Panc1 (cell line): ENCODE data around the gene EIF4G3. TPM values are rescaled to one million over a fixed set of nuclear protein-coding genes. Genes with fewer than 3 reads are reported as not detected.

Experiments used
- ATAC-seq: fragments of 200-7000 bp; cut with Tn5 transposase; 2 replicates; pipeline ENCODE4 v1.9.1; 2020; ENCODE audit warnings: mild to moderate bottlenecking, moderate library complexity
- BruUV-seq: library from RNA; stranded (reverse); fragments of 400-500 nt; replicated peaks from 2 replicates; lab custom pipeline; 2021; lab: Mats Ljungman, UMichigan
- CTCF ChIA-PET: fragments of 300-600 bp; sonication (Branson Sonifier 250); formaldehyde crosslinking; loops from one replicate; lab custom pipeline; 2022; ENCODE audit warnings: antibody characterized with exemption; lab: Charles Lee
- POLR2A ChIA-PET: fragments of 300-600 bp; sonication (Branson Sonifier 250); formaldehyde crosslinking; loops from one replicate; lab custom pipeline; 2022; ENCODE audit warnings: antibody characterized with exemption; lab: Charles Lee
- DNase-seq: peaks from one replicate; pipeline ENCODE4 v3.0.0-alpha.2; 2010; ENCODE audit warnings: low read depth, low spot score
- H3K27ac ChIP-seq: 2 replicates; pipeline ENCODE4 v1.5.1; 2011; ENCODE audit warnings: mild to moderate bottlenecking, low read length, inconsistent platforms
- H3K27me3 ChIP-seq: fragments of 200-500 bp; sonication (Bioruptor generic); 2 replicates; pipeline ENCODE4 v1.6.0; 2014; ENCODE audit warnings: low read length, inconsistent platforms; ENCODE audit not compliant: control insufficient read depth, insufficient read depth
- H3K36me3 ChIP-seq: fragments of 200-500 bp; sonication (Bioruptor generic); 2 replicates; pipeline ENCODE4 v1.5.1; 2014; ENCODE audit warnings: inconsistent platforms, mild to moderate bottlenecking, low read length, moderate library complexity; ENCODE audit not compliant: control insufficient read depth, insufficient read depth
- H3K4me1 ChIP-seq: 2 replicates; pipeline ENCODE4 v1.5.1; 2011; ENCODE audit warnings: inconsistent platforms, mild to moderate bottlenecking, low read length, moderate library complexity; ENCODE audit not compliant: control insufficient read depth, insufficient read depth
- H3K4me3 ChIP-seq, 2 experiments: 2 replicates each; pipeline ENCODE4 v1.5.1; 2011 to 2012; ENCODE audit warnings: low read depth in 2 of 2, low read length in 2 of 2, mild to moderate bottlenecking in 2 of 2, inconsistent platforms in 1 of 2, moderate library complexity in 1 of 2
- H3K9me3 ChIP-seq: fragments of 200-500 bp; sonication (Bioruptor generic); 2 replicates; pipeline ENCODE4 v1.5.1; 2014; ENCODE audit warnings: low read depth, mild to moderate bottlenecking, inconsistent platforms, low read length, moderate library complexity; ENCODE audit not compliant: control insufficient read depth, insufficient read depth
- CTCF ChIP-seq: fragments of 450-650 bp; IDR thresholded peaks from 2 replicates; pipeline ENCODE4 v1.5.1; 2017; ENCODE audit warnings: mild to moderate bottlenecking
- POLR2AphosphoS5 ChIP-seq: IDR thresholded peaks from 2 replicates; pipeline ENCODE4 v1.6.1; 2012; ENCODE audit warnings: mild to moderate bottlenecking, low read depth, low read length, moderate library complexity
- REST ChIP-seq, 2 experiments: IDR thresholded peaks; 2 replicates each; pipeline ENCODE4 v1.6.1; 2011 to 2012; ENCODE audit warnings: low read depth in 2 of 2, control low read depth in 1 of 2, low read length in 1 of 2, mild to moderate bottlenecking in 1 of 2, moderate library complexity in 1 of 2; ENCODE audit not compliant: insufficient read depth in 1 of 2
- SIN3A ChIP-seq: IDR thresholded peaks from 2 replicates; pipeline ENCODE4 v1.6.1; 2012; ENCODE audit warnings: low read depth, mild to moderate bottlenecking, low read length, moderate library complexity, borderline replicate concordance; ENCODE audit not compliant: insufficient read depth
- TCF7L2 ChIP-seq: IDR thresholded peaks from 2 replicates; pipeline ENCODE4 v1.6.1; 2011; ENCODE audit warnings: mild to moderate bottlenecking, low read depth, low read length, inconsistent platforms
- in situ Hi-C: cut with HindIII; loops from 2 replicates; pipeline ENCODE4 v1.10.0; 2016; ENCODE audit warnings: low sequenced_read_pairs, low pct_unique_long_range_greater_than_20kb
- intact Hi-C: fragments of 100-400 bp; cut with micrococcal nuclease; formaldehyde crosslinking; loops from one replicate; pipeline ENCODE4 v1.10.0; 2022; ENCODE audit not compliant: unreplicated experiment
- total RNA-seq: library from RNA; stranded (reverse); gene quantifications from one replicate; pipeline ENCODE4 v1.2.1, GENCODE V29; 2021; ENCODE audit not compliant: unreplicated experiment

Gene EIF4G3
- total RNA-seq, 1 experiment from 2014 or later: 78.6 TPM

DNA sequence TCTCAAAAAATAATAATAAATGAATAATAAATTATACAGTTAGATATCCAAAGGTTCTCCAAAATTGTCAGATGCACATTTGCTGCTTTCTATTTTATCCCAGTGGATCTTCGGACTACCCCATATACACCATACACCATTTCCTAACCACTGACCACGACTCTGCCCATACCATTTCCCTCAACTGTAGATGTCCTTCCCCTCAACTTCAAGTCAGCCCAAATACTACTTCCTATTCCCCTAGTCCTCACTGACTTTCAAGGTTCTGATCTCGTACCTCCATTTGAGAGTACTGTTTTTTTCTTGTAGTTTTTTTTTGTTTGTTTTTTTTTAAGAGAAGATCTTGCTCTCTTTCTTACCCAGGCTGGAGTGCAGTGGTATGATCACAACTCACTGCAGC lies 19.6 kb downstream of the EIF4G3 start:
- DNase-seq (no peak), ATAC-seq (no peak)
- TF ChIP-seq SIN3A (no peak), POLR2AphosphoS5 (no peak), CTCF (no peak), TCF7L2 (no peak), REST (IDR thresholded peaks at IDR 0.05; ENCODE audit: insufficient read depth in 1 of 2, low read depth in 2 of 2, low read length in 1 of 2) (no peak)
- intact Hi-C loops: no loop called here
- BruUV-seq: no TSS peak
- no peak overlapping the region for H3K4me3 ChIP-seq
- H3K9me3 ChIP-seq: no peaks in the 10 kb centered on the region
- POLR2A ChIA-PET: no interaction called here
- no peaks in the 10 kb centered on the region for H3K27me3 ChIP-seq
- H3K36me3 ChIP-seq: no peaks in the 10 kb centered on the region
- H3K4me1 ChIP-seq: no peaks in the 10 kb centered on the region; the same call in 1 of the 2 replicates
- H3K27ac ChIP-seq: no peak overlapping the region
- CTCF ChIA-PET: no interaction called here
- in situ Hi-C loops: no loop called here

GRCh38 chr1:21156019-21156418 lies 20.7 kb downstream of the EIF4G3 start:
- TF ChIP-seq REST (IDR thresholded peaks at IDR 0.05; ENCODE audit: insufficient read depth in 1 of 2, low read depth in 2 of 2, low read length in 1 of 2): no peak
- TF ChIP-seq TCF7L2: no peak
- TF ChIP-seq SIN3A: no peak
- TF ChIP-seq CTCF: no peak
- TF ChIP-seq POLR2AphosphoS5: no peak
- H3K36me3 ChIP-seq: no peaks in the 10 kb centered on the region
- in situ Hi-C loops: no loop called here
- DNase-seq (no peak), ATAC-seq (no peak)
- intact Hi-C loops: no loop called here
- ChIA-PET CTCF (no interaction called here), POLR2A (interaction anchor here (0.7 kb wide), 1 partner anchor 19 kb away, joined by 4 read pairs; no protein-coding TSS in a partner anchor)
- BruUV-seq: TSS peak; percentile 17
- H3K27ac ChIP-seq: no peak overlapping the region
- H3K9me3 ChIP-seq: no peaks in the 10 kb centered on the region
- H3K4me1 ChIP-seq: no peaks in the 10 kb centered on the region; the same call in 1 of the 2 replicates
- H3K4me3 ChIP-seq: no peak overlapping the region
- no peaks in the 10 kb centered on the region for H3K27me3 ChIP-seq
